GM13976 (cell line): ENCODE data around the gene IL36B.

Experiments
- DNase-seq: peaks from one replicate; pipeline ENCODE4 v3.0.0; 2012; ENCODE audit warnings: low spot score
- in situ Hi-C: fragments of 300-500 bp; cut with MboI; formaldehyde crosslinking; loops from one replicate; pipeline ENCODE4 v1.12.0; 2022; ENCODE audit warnings: low sequenced_read_pairs, mixed read lengths, inconsistent platforms; ENCODE audit not compliant: unreplicated experiment
- TF ChIP-seq, protein P1 (sequence below): IDR thresholded peaks from 2 replicates; pipeline ENCODE4 v1.5.1; 2012; ENCODE audit warnings: borderline replicate concordance, mild to moderate bottlenecking; ENCODE audit not compliant: insufficient read depth; ENCODE audit errors: extremely low read depth, missing control alignments, control extremely low read depth

Gene IL36B

DNA sequence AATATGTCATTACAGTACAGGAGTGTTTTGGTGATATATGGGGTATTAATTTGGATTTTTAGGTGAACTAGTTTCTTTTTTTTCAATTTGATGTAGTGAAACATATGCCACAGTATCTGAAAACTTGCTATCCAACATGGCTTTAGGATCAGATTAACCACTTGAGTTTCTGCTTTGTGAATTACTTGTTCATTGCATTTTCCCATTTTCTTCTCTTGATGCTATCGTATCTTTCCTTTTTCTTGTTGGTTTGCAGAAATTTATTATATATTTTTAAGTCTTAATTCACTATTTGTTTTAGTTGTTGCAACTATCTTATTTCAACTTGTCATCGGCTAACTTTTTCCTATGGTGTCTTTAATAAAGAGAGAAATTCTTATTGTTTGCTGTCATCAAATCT, 38.6 kb downstream of the IL36B start:
- no peak for DNase-seq
- TF ChIP-seq, protein P1, sequence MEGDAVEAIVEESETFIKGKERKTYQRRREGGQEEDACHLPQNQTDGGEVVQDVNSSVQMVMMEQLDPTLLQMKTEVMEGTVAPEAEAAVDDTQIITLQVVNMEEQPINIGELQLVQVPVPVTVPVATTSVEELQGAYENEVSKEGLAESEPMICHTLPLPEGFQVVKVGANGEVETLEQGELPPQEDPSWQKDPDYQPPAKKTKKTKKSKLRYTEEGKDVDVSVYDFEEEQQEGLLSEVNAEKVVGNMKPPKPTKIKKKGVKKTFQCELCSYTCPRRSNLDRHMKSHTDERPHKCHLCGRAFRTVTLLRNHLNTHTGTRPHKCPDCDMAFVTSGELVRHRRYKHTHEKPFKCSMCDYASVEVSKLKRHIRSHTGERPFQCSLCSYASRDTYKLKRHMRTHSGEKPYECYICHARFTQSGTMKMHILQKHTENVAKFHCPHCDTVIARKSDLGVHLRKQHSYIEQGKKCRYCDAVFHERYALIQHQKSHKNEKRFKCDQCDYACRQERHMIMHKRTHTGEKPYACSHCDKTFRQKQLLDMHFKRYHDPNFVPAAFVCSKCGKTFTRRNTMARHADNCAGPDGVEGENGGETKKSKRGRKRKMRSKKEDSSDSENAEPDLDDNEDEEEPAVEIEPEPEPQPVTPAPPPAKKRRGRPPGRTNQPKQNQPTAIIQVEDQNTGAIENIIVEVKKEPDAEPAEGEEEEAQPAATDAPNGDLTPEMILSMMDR = no peak
- in situ Hi-C loops = no loop called here

DNA sequence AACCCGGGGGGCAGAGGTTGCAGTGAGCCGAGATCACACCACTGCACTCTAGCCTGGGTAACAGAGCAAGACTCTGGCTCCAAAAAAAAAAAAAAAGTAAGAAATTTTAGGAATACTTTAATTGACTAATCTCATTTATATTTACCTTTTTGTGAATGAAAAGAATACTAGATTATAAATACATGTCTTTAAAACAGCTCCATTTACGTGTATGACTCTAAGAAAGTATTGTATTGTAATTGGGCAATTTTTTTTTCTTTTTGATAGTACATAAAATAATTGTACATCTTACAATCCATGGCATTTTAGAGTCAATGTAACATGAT, 39.4 kb downstream of the IL36B start:
- no peak for DNase-seq
- TF ChIP-seq, protein P1 = no peak

DNA sequence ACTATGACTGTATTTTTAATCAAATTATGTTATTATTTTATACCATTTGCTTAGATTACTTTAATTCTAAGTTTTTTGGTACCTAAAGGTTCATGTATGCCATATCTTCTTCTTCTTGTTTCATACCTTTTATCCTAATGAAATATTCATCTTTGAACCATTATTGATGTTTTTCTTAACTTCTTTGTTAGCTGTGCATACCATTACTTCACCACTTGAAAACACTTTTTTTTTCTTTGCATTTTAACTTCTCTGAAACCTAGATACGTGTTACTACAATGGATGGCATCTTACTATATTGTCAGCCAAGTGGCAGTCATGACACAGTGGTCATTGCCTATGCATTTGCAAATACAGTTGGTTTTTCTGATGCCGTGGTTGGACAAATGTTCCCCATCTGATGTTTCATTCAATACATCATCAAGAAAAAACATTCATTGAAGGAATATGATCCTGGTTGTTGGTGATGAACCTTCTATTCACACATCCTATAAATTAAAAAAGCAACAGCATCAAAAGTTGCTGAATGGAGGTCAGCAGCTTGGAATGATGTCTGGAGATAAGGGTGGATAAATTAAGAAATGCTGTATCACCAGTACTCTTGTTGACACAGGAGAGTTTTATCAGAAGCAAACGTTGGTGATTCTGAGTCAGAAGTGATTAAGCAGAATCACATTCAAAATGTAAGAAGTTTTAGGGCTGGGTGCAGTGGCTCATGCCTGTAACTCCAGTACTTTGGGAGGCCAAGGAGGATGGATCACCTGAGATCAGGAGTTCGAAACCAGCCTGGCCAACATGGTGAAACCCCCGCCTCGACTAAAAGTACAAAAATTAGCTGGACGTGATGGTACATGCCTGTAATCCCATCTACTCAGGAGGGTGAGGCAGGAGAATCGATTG, 40.0 kb downstream of the IL36B start:
- in situ Hi-C loops = no loop called here
- no peak for DNase-seq

More for the DNA sequence above, 39.4 kb downstream of the IL36B start:
- in situ Hi-C loops = no loop called here

DNA sequence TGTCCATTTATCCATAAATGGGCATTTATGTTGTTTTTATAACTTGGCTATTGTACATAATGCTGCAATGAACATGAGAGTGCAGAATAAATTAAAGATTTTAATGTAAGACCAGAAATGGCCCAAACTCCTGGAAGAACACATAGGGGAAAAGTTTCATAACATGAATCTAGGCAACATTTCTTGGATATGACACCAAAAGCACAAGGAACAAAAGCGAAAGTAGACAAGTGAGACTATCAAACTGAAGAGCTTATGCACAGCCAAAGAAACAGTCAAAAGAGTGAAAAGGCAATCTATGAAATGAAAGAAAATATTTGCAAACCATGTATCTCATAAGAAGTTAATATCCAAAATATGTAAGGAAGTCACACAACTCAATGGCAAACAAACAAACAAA, 41.6 kb downstream of the IL36B start:
- no peak for DNase-seq

More for the DNA sequence above, 40.0 kb downstream of the IL36B start:
- TF ChIP-seq, protein P1 = no peak

DNA sequence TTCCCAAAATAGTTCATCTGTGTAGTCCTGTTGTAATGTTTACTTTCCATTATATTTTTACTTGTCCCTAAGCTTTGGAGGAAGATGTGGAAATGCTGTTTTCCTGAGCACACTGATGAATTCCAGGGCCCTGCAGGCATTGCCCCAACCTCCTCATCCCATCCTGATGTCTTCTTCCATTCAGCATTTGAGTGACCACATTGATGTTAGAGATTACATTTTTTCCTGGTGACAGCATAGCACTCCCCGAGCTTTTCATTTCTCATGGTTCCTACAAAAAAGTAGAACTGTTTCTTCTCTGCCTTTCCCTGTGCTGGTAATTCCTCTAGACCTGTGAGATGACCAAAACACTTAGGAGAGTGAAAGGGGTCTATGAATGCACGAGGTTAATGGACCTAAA, 42.6 kb downstream of the IL36B start:
- DNase-seq = no peak
- in situ Hi-C loops = no loop called here
- TF ChIP-seq, protein P1 = no peak

More for the DNA sequence above, 41.6 kb downstream of the IL36B start:
- TF ChIP-seq, protein P1 = no peak
- in situ Hi-C loops = no loop called here

DNA sequence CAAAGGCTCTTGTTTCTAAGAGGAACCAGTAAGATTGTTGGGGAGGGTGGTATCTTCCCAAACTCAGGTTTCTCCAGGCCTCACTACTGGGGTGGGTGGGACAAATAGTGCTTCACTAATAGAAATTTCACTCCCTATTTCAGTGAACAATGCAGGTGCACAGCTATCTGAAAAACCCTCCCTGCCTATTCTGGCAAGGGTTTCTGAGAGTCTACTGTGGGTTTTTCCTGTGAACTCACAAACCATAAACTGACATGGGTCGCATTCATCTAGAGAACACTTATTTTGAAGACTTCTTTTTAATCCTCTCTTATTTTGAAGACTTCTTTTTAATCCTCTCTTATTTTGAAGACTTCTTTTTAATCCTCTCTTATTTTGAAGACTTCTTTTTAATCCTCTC, 43.0 kb downstream of the IL36B start:
- in situ Hi-C loops = no loop called here

More for the DNA sequence above, 43.0 kb downstream of the IL36B start:
- no peak for DNase-seq
- TF ChIP-seq, protein P1 = no peak
